ENCODE data around the gene GORASP2.

Gene GORASP2

DNA sequence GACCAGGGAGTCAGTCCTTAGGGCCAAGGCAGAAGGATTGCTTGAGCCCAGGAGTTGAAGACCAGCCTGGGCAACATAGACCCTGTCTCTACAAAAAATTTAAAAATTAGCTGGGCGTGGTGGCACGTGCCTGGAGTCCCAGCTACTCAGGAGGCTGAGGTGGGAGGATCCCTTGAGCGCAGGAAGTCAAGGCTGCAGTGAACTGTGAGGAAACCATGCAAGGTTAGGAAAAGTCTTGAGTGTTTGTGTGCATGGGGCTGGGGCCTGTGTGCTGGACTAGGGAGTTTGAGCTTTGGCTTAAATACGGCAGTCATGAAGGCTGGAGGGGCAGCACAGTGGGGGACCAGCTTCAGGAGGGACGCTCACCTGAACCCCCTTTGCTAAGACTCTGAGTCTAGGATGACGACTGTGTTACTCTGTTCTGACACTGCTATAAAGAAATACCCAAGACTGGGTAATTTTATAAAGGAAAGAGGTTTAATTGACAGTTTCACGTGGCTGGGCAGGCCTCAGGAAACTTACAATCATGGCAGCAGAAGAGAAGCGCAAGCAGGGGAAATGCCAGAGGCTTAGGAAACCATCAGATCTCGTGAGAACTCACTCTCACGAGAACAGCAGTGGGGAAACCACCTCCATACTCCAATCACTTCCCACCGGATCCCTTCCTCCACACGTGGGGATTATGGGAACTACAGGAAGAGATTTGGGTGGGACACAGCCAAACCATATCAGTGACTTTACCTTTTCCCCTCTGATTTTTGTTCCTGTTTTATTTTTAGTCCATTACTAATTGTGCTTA, 39.4 kb downstream of the GORASP2 start:
- FAIRE-seq: no peak

- FAIRE-seq: no peak
These were observed 40.0 kb downstream of the GORASP2 start for GRCh38 chr2:170969030-170969429.

DNA sequence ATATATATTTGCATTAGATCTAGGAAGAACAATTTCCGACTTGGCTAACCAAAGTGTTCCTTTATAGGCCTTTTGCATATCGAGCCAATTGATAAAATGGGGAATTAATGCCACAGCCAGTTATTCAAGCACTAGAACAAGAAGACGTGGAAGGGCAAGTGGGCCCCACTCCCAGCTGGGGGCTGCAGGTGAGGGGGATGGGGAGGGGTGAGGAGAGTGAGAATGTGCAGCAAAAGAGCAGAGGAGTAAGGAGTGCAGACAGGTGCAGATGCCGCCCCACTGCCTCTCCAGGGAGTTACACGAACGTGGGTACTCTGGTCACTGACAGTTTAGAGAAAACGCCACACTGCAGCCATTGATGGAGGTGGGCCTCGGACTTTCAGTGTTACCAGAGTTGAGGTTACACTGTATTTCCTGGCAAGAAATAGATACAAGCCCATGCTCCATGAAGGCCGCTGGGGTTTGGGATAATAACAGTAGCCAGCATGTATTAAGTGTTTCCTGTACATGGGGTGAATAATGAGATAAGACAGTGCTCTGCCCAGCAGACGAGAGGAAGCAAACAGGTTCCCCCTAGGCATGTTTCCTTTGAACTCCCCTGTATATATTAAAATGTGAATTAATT, 40.9 kb downstream of the GORASP2 start:
- FAIRE-seq: no peak

DNA sequence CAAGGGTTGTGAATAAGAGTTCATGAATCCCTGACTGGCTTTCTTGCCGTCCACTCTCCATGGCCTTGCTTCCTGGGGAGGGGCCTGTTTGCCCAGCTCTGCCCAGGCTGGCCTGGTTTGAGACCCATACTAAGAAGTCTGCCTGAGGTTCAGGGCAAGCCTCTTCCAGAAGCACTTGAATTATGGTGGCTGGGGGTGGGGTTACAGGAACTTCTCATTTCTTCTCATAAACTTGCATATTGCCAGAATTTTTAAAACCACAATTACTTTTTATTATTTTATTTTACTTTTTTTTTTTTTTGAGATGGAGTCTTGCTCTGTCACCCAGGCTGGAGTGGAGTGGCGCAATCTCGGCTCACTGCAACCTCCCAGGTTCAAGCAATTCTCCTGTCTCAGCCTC, 42.0 kb downstream of the GORASP2 start:
- FAIRE-seq: no peak

- no peak for FAIRE-seq
These were observed 43.5 kb downstream of the GORASP2 start for GRCh38 chr2:170972296-170973224.

DNA sequence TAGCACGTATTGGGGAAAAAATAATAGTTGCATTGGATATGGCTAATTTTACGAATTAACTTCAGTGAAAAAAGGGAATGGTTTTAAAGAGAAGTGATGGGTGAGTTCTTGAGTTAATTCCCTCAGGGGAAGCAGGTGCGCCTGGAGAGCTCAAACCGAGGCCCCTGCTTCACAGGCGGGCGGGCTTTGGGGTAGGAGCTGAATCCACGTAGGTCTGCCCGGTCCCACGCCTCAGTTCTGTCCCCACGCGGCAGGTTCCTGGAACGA, 44.1 kb downstream of the GORASP2 start:
- no peak for FAIRE-seq

DNA sequence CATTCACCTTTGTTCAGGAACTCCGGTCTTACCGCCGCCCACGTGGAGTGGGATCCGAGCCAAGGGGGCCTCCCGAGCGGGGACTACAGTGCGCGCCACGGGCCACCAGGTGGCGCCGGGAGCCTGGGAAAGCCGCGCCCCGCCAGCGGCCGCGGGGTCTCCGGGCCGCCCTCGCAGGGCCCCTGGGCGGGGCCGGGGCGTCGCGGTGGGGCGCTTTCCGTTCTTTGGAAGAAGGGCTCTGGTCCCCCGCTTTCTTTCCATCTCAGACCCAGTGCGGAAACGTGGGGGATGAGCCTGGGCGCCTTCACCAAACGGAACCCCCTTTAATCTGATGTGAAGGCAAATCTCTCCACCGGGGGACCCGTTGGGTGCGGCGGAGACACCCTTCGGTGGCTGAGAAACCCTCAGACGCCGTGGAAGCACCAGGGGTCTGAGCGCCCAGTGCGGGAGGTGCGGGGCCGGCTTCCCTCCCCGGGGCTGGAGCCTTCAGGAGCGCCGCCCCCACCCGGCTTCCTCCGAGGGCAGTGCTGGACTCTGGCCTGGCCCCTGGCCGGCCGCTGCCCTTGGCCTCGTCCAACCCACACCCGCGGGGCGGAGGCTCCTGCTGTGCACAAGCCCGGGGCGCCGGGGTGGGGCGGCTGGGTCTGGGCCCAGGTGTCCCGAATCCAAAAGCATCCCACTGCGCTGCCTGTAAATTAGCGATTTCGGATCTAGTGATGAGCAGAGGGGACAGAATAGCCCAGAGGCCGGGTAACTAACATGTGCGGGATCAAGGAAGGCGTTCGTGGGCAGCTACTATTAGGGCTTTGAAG, 44.6 kb downstream of the GORASP2 start:
- FAIRE-seq: no peak

- FAIRE-seq: no peak
These were observed 45.4 kb downstream of the GORASP2 start for GRCh38 chr2:170974304-170974993.

GRCh38 chr2:170975127-170975942, 46.3 kb downstream of the GORASP2 start:
- FAIRE-seq: no peak

DNA sequence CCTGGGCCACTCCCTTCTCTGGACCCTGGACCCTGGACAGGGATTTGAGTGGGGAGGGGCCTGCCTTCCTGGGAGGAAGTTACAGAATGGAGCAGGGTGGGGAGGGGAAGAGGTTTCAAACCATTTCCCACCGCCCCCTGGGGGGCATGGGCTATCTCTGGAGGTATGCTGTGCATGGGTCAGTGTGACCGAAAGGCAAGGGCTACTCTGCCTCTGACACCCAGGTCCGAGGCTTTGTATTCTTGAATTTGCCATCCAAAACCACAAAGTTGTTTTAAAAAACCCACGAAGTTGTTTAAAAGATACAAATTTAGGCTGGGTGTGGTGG, 46.9 kb downstream of the GORASP2 start:
- no peak for FAIRE-seq

DNA sequence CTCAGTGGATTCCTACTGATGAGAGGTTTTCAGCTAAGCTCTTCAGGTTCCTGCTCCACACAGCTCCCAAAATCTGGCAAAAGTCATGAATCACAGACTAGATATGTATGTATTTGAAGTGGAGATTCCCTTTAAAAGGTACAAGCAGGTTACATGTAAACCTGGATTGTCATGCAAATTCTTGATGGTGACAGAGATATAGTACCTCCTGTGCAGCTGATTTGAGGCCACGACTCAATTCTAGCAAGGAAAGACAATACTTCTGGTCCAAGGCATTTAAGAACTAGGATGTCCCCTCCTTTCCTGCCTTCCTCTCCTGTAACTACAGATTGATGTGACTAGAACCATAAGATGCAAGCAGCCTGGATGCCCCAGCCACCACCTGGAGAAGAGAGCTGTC, 55.0 kb downstream of the GORASP2 start:
- no peak for FAIRE-seq

GRCh38 chr2:170985407-170985806, 56.4 kb downstream of the GORASP2 start:
- no peak for FAIRE-seq

DNA sequence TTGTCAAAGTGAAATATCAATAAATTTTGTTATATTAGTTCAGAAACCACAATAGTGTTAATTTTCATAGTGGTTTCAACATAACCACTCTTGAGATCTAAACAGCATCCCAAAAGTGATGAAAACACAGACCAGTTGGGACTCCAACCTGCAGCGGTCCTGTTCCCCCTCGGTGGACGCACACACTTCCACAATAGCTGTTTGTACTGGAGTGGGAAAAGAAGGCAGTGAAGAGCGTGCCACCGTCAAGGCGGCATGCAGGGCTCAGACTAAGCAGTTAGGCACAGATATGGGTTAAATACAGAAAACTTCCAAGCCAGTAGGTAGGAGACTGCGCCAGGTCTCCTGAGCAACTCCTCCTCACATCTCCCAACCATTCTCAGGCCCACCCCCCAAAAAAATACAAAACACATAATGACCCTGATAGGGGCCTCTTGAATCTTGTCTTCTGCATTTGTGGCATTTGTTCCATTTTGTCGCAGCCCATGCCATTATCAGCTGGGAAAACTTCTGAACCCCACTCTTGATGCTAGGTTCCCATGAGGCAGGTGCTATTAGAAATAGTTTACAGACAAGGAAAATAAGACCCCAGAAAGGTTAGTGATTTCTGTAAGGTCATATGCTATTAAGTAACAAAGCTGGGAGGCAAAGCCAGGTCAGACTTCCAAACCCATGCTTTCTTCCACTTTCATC, 57.7 kb downstream of the GORASP2 start:
- FAIRE-seq: no peak

DNA sequence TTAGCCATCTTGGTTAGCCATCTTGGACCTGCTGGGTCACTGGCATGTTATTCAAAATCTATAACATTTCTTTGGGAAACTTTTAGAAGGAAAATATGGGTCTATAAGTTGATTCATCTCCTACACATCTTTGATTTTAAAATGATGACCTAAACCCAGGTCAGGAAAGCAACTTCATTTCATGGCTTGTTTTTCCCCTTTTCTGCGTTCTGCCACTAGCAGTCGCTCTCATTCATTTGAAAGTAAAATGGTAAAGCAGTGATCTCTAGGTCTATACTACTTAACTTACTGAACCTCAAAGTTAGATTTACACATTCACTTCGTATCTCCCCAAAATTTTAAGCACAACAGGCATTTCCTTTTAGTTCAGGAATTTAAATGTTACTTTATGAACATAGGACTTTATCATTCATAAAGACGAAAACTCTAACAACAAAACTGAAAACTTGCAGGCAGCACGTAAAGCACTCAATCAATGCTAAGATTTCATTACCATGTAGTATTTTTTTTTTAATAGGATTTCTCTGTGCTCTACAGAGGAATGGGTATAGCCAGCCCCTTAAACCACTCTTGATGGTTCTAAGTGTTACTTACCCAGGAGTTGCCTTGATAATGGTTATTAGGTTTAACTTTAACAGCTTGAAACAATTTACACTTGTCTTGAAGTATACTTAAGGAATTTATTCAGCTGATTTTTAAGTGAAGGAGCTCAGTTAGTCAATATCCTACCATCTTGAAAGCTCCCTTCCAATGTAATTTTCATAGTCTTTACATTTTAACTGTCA, 62.5 kb downstream of the GORASP2 start:
- FAIRE-seq: peak; percentile 31

GRCh38 chr2:170996316-170996715, 67.3 kb downstream of the GORASP2 start:
- no peak for FAIRE-seq

DNA sequence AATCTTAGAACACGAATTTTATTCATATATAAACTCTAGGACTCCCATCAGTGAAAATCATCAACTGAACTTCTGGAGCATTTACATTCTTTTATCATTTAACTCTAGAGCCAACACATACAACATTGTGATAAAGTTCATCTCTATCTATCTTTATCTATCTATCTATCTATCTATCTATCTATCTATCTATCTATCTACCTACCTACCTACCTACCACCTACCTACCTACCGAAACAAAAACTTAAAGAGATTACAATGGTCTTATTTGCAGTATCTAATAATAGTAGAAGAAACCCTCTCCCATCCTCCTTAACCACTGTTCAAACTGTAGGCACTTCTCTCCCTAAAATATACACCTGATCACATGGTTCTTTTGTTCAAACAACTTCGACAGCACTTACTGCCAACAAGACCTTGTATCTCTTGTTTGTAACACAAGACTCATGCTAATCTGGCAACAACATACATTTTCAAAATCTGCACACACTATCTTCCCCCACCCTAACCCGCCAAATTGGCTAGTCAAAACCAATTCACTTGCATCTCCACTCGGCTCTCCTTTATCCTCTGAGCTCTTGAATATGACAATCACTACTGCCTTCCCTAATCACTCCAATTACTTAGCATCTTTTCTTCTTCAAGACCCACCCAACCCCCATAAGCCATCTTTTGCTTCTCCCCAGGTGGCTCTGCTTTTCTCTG, 69.0 kb downstream of the GORASP2 start:
- FAIRE-seq: no peak

- no peak for FAIRE-seq
These were observed 70.6 kb downstream of the GORASP2 start for GRCh38 chr2:170999654-171000053.

- no peak for FAIRE-seq
These were observed 75.3 kb downstream of the GORASP2 start for GRCh38 chr2:171004363-171004762.

DNA sequence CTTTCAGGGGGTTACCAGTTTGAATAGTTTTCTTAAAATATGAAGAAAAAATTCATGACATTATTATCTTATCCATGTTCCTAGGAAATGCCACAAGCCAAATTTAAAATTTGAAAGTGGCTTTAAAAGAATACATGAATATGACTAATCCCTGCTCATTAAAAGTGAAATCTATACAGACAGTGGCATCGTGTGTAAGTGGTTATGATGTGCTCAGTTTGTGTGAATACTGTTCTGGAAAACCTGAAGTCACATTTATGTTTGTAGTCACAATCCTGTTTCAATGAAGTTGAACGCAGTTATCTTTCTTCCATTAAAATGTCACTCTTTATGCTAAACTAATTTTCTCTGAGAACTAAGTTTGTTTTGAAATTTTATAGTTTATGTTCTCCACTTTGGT, 75.8 kb downstream of the GORASP2 start:
- FAIRE-seq: no peak

All from G401.6 (cell line).